Activated CD4-positive, alpha-beta T cell treated with anti-CD3 and anti-CD28 coated beads for 36 hours (primary cell): ENCODE measurements around the gene ZSCAN22. TPM values are rescaled to one million over a fixed set of nuclear protein-coding genes. Genes with fewer than 3 reads are reported as not detected.

Experiments
- ATAC-seq: fragments of 200-7000 bp; cut with Tn5 transposase; one replicate; pipeline ENCODE4 v1.10.0; 2021; ENCODE audit warnings: mild to moderate bottlenecking, moderate library complexity
- CTCF ChIA-PET: fragments of 350-600 bp; sonication (Branson Sonifier 250); formaldehyde crosslinking; loops from one replicate; lab custom pipeline; 2021; ENCODE audit warnings: antibody characterized with exemption; lab: Charles Lee
- POLR2A ChIA-PET: fragments of 350-600 bp; sonication (Branson Sonifier 250); formaldehyde crosslinking; loops from one replicate; lab custom pipeline; 2021; ENCODE audit warnings: antibody characterized with exemption, inconsistent platforms; lab: Charles Lee
- DNase-seq: peaks from one replicate; pipeline ENCODE4 v3.0.0-alpha.2; 2020
- H3K27ac Mint-ChIP-seq: one replicate; pipeline ENCODE4 v1.8.0; 2021; ENCODE audit warnings: mixed read lengths
- H3K27me3 Mint-ChIP-seq: one replicate; pipeline ENCODE4 v1.8.0; 2021; ENCODE audit warnings: mixed read lengths
- H3K36me3 Mint-ChIP-seq: one replicate; pipeline ENCODE4 v1.8.0; 2021; ENCODE audit warnings: low read depth, mixed read lengths
- H3K4me1 Mint-ChIP-seq: one replicate; pipeline ENCODE4 v1.8.0; 2021; ENCODE audit warnings: mixed read lengths
- H3K4me3 Mint-ChIP-seq: one replicate; pipeline ENCODE4 v1.8.0; 2021; ENCODE audit warnings: mild to moderate bottlenecking, moderate library complexity, mixed read lengths
- H3K9me3 Mint-ChIP-seq: one replicate; pipeline ENCODE4 v1.8.0; 2021; ENCODE audit warnings: low read depth, mixed read lengths
- intact Hi-C, 2 experiments: fragments of 100-400 bp; cut with DNase I in 1 of 2; cut with micrococcal nuclease in 1 of 2; formaldehyde crosslinking; loops; one replicate each; pipeline versions ENCODE4 v1.14.2 to v1.15.1; 2022 to 2024; cut with DNase I, micrococcal nuclease
- total RNA-seq, 2 experiments: library from RNA; stranded (reverse); gene quantifications; one replicate each; pipeline ENCODE4 v1.2.3, GENCODE V29; 2021

The ZSCAN22 gene
- total RNA-seq, 2 experiments from 2014 or later = 3.1 to 3.8 TPM

DNA sequence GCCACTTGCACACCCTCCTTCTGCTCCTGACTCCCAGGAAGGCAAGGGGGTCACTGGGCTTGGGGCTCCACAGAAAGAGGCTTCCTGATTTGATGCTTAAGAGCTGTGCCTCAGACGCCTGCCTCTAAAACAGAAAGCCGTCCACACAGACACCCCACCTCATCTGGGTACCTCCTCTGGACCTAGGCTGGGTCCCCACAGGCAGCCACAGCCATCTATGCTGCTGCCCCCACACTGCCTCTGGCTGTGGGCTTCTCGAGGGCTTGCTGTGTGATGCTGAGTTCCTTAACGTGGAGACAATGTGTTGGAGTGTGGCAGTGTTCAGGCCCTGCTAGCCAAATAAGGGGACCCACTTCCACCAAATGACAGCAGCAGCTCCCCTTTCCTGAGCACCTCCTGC, 8.5 kb upstream of the ZSCAN22 start:
- no peak overlapping the region for H3K4me3 Mint-ChIP-seq
- H3K4me1 Mint-ChIP-seq = no peaks in the 10 kb centered on the region
- no peak overlapping the region for H3K27ac Mint-ChIP-seq
- no peaks in the 10 kb centered on the region for H3K9me3 Mint-ChIP-seq
- H3K36me3 Mint-ChIP-seq = peaks cover 25% of the 10 kb centered on the region
- intact Hi-C loops = no loop called here
- CTCF ChIA-PET = interaction anchor here (1.3 kb wide), 1 partner anchor 8 kb away, joined by 4 read pairs; no protein-coding TSS in a partner anchor
- H3K27me3 Mint-ChIP-seq = no peaks in the 10 kb centered on the region
- ATAC-seq = no peak
- POLR2A ChIA-PET = no interaction called here
- no peak for DNase-seq

DNA sequence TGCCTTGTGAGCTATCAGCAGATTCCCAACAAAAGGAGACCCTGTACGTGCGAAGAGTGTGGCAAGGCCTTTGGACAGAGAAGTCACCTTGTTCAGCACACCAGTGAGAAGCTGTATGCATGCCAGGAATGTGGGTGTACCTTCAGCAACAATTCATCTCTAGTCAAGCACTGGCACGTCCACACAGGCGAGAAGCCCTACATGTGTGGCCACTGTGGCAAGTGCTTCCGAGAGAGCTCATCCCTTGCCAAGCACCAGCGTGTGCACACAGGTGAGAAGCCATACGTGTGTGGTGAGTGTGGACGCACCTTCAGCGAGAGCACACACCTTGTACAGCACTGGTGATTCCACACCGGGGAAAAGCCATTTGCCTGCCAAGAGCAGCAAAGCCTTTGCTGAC, 7.6 kb upstream of the ZSCAN22 start:
- CTCF ChIA-PET = interaction anchor here (1.3 kb wide), 1 partner anchor 9 kb away, joined by 4 read pairs; no protein-coding TSS in a partner anchor
- DNase-seq (no peak), ATAC-seq (no peak)
- no peak overlapping the region for H3K4me3 Mint-ChIP-seq
- no peak overlapping the region for H3K27ac Mint-ChIP-seq
- peaks cover 16% of the 10 kb centered on the region for H3K36me3 Mint-ChIP-seq
- H3K9me3 Mint-ChIP-seq = no peaks in the 10 kb centered on the region
- no peaks in the 10 kb centered on the region for H3K4me1 Mint-ChIP-seq
- intact Hi-C loops = no loop called here
- H3K27me3 Mint-ChIP-seq = no peaks in the 10 kb centered on the region
- POLR2A ChIA-PET = no interaction called here

DNA sequence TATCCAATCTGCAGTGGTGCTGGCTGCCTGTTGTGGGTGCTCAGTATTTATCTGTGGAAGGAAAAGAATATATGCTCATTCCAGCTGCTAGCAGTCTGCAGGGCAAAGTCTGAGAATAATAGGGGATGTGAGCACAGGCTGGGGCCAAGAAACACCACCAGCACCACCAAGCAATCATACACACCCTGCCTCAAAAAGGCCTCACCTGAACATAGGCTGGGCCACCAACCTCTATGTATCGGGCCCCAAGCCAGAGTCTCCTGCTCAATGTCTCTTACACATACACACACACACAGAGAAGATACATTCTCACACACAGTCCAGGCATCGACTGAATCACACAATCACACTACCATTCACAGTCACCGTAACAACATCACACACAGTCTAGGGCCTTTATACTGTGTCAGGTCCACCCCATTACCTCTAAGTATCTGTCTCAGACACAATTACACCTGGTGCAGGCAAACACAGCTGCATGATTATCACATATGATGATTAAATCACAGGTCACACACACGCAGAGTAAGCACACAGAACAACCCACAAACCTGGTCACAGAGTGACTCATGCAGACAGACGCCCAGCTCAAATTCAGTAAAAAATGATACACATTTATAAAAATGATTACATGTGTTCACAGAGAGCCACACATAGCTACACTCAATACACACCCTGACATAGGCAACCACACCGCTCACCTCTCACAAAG, 1.3 kb upstream of the ZSCAN22 start:
- H3K27me3 Mint-ChIP-seq = no peaks in the 10 kb centered on the region
- H3K27ac Mint-ChIP-seq = no peak overlapping the region
- ATAC-seq = no peak
- POLR2A ChIA-PET = no interaction called here
- DNase-seq = peak; percentile 38
- no peaks in the 10 kb centered on the region for H3K9me3 Mint-ChIP-seq
- no peaks in the 10 kb centered on the region for H3K36me3 Mint-ChIP-seq
- no peak overlapping the region for H3K4me3 Mint-ChIP-seq
- peaks cover 4% of the 10 kb centered on the region for H3K4me1 Mint-ChIP-seq
- CTCF ChIA-PET = no interaction called here
- intact Hi-C loops = loop anchor here (1.0 to 2.0 kb wide), 6 partner anchors 20 to 115 kb away; partner anchors contain the start of genes ERVK3-1 (in 2 of the 2), ZNF8 (in 2 of the 2), ZNF132 (in 1 of the 2) and ZNF497 (in 1 of the 2)

DNA sequence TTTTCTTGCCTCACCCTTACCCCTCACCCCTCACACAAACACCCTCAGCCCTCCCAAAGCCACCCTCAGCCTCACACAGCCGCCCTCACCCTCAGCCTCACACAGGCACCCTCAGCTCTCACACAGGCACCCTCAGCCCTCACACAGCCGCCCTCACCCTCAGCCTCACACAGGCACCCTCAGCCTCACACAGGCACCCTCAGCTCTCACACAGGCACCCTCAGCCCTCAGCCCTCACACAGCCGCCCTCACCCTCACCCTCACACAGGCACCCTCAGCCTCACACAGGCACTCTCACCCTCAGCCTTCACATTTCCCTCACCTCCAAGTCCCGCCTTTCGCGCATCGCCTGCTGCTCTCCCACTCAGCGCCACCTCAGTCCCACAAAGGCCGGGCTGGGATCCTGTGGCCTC, 287 bp upstream of the ZSCAN22 start:
- no peaks in the 10 kb centered on the region for H3K36me3 Mint-ChIP-seq
- H3K9me3 Mint-ChIP-seq = no peaks in the 10 kb centered on the region
- ChIA-PET POLR2A (interaction anchor here (1.1 kb wide), 1 partner anchor 192 kb away, joined by 6 read pairs; the partner anchor contains the start of gene ZBTB45), CTCF (interaction anchor here (1.3 kb wide), 1 partner anchor 18 kb away, joined by 4 read pairs; no protein-coding TSS in a partner anchor)
- no peaks in the 10 kb centered on the region for H3K27me3 Mint-ChIP-seq
- H3K27ac Mint-ChIP-seq = no peak overlapping the region
- no peak overlapping the region for H3K4me3 Mint-ChIP-seq
- DNase-seq (no peak), ATAC-seq (peak; percentile 45)
- intact Hi-C loops = loop anchor here (1.0 to 2.0 kb wide), 6 partner anchors 21 to 114 kb away; partner anchors contain the start of genes ERVK3-1 (in 2 of the 2), ZNF8 (in 2 of the 2), ZNF132 (in 1 of the 2) and ZNF497 (in 1 of the 2)
- peaks cover 4% of the 10 kb centered on the region for H3K4me1 Mint-ChIP-seq

DNA sequence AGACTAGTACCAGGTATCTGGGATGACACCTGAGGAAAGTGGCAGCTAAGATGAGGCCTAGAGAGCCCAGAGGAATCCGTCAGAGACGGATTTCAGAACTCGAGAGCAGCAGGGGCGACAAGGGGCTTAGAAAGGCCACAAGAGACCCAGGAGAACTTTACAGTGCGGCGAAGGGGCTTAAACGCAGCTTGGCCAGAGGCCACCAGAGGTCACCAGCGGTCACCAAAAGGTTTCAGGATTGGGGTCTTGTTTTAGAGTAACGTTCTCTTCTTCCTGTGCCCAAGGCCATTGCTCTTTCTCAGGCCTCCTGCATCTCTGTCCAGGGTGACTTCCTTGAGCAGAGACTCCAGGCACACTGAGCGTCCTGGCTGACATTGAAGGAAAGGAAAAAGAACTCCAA, 2.2 kb downstream of the ZSCAN22 start:
- Mint-ChIP-seq H3K27me3 (no peaks in the 10 kb centered on the region), H3K27ac (no peak overlapping the region), H3K4me1 (peaks cover 4% of the 10 kb centered on the region), H3K9me3 (no peaks in the 10 kb centered on the region), H3K4me3 (no peak overlapping the region), H3K36me3 (peaks cover 2% of the 10 kb centered on the region)
- ATAC-seq (no peak), DNase-seq (no peak)
- intact Hi-C loops = no loop called here
- CTCF ChIA-PET = no interaction called here
- POLR2A ChIA-PET = no interaction called here

DNA sequence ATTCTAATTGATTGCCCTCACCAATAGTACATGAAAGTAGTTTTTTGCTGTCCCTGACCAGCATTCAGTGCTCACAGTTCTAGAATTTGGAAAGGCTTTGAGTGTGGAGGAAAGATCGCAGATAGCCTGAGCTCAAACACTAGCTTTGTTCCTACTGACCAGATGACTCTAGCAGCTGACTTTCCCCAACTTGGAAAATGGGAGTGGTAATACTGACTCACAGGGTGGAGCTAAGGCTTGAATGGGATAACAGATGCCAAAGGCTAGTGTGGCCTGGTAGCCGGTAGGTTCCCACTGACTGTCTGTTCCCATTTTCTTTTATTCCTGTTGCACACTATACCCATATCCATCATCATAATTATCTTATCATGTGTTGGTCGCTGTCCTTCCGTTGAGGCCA, 3.7 kb downstream of the ZSCAN22 start:
- intact Hi-C loops = no loop called here

DNA sequence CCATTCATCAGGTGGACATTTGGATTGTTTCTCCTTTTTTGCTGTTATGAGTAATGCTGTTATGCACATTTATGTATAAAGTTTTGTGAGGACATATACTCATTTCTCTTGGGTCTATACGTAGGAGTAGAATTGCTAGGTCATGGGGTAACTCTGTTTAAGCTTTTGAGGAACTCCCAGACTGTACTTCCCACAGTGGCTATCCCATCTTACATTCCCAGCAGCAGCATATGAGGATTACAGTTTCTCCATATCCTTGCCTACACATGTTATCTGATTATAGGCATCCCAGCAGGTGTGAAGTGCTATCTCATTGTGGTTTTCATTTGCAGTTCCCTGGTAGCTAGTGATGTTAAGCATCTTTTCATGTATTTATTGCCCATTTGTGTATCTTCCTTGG, 5.9 kb downstream of the ZSCAN22 start:
- ChIA-PET CTCF (interaction anchor here (0.5 to 1.7 kb wide), 2 partner anchors 24 to 100 kb away, joined by 3 to 5 read pairs; no protein-coding TSS in a partner anchor), POLR2A (no interaction called here)
- Mint-ChIP-seq H3K4me3 (no peak overlapping the region), H3K9me3 (no peaks in the 10 kb centered on the region), H3K4me1 (peaks cover 4% of the 10 kb centered on the region), H3K27me3 (no peaks in the 10 kb centered on the region), H3K36me3 (peaks cover 18% of the 10 kb centered on the region), H3K27ac (no peak overlapping the region)
- intact Hi-C loops = no loop called here
- no peak for DNase-seq
- ATAC-seq = no peak

More for the DNA sequence above, 3.7 kb downstream of the ZSCAN22 start:
- DNase-seq (no peak), ATAC-seq (no peak)
- Mint-ChIP-seq H3K9me3 (no peaks in the 10 kb centered on the region), H3K27me3 (no peaks in the 10 kb centered on the region), H3K27ac (no peak overlapping the region), H3K4me1 (peaks cover 4% of the 10 kb centered on the region), H3K36me3 (peaks cover 12% of the 10 kb centered on the region), H3K4me3 (no peak overlapping the region)
- CTCF ChIA-PET = interaction anchor here (1.4 to 1.8 kb wide), 2 partner anchors 16 to 169 kb away, joined by 5 to 6 read pairs; no protein-coding TSS in a partner anchor
- POLR2A ChIA-PET = no interaction called here

DNA sequence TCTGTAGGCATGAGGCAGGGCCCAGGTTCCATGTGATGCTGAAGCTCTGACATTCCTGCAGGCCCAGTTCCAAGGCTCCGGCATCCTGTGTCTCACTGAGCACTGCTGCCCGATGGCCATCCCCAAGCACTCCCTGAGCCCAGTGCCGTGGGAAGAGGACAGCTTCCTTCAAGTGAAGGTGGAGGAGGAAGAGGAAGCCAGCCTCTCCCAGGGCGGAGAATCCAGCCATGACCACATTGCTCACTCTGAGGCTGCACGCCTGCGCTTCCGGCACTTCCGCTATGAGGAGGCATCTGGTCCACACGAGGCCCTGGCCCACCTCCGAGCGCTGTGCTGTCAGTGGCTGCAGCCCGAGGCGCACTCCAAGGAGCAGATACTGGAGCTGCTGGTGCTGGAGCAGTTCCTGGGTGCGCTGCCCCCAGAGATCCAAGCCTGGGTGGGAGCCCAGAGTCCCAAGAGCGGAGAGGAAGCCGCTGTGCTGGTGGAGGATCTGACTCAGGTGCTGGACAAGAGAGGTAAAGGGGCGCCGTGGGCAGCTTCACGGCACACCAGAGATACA, 8.0 kb downstream of the ZSCAN22 start:
- ATAC-seq (no peak), DNase-seq (no peak)
- intact Hi-C loops = no loop called here
- ChIA-PET CTCF (interaction anchor here (0.8 kb wide), 2 partner anchors 12 to 23 kb away, joined by 3 read pairs; no protein-coding TSS in a partner anchor), POLR2A (no interaction called here)
- peaks cover 34% of the 10 kb centered on the region for H3K36me3 Mint-ChIP-seq
- H3K9me3 Mint-ChIP-seq = no peaks in the 10 kb centered on the region
- no peak overlapping the region for H3K27ac Mint-ChIP-seq
- no peaks in the 10 kb centered on the region for H3K4me1 Mint-ChIP-seq
- H3K4me3 Mint-ChIP-seq = no peak overlapping the region
- no peaks in the 10 kb centered on the region for H3K27me3 Mint-ChIP-seq

DNA sequence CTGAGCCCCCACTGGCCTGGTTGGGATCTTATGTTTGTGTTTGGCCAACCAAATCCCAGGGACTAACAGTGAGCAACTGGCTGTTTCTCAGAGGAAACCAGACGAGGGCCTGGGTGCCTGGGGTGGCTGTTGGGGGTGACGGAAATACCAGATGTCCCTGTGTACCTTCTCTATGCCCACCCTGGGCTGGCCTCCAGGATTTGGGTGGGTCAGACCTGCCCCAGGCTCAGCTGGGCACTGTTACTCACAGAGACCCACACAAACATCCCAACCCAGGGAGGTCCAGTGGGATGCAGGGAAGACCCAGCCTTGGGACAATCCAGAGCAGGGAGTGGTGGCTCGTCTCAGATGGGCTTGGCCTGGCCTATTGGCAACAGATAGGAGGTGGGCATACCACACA, 8.8 kb downstream of the ZSCAN22 start:
- ATAC-seq (no peak), DNase-seq (no peak)
- Mint-ChIP-seq H3K4me3 (no peak overlapping the region), H3K27me3 (no peaks in the 10 kb centered on the region), H3K27ac (no peak overlapping the region), H3K4me1 (no peaks in the 10 kb centered on the region), H3K36me3 (peaks cover 38% of the 10 kb centered on the region), H3K9me3 (no peaks in the 10 kb centered on the region)
- POLR2A ChIA-PET = no interaction called here
- CTCF ChIA-PET = interaction anchor here (0.8 kb wide), 1 partner anchor 24 kb away, joined by 3 read pairs; no protein-coding TSS in a partner anchor
- intact Hi-C loops = no loop called here

DNA sequence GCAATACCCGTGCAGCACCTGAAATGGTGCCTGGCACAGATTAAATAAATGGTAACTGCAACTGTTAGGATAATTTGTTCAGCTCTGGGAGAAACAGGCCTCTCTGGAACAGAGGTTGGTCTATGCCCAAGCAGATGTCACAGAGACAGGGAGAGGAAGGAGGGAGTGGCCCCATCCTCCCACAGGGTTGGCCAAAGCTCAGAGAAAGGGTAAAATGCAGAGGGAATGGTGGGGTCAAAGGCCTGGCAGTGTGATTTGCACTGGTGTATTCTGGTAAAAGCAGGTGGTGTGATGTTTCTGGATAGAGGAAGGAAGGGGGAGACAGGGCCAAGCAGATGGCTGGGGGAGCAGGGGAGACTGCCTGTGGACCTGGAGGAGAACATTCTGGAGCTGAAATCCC, 9.4 kb downstream of the ZSCAN22 start:
- Mint-ChIP-seq H3K27me3 (no peaks in the 10 kb centered on the region), H3K9me3 (no peaks in the 10 kb centered on the region), H3K4me1 (no peaks in the 10 kb centered on the region), H3K36me3 (peaks cover 39% of the 10 kb centered on the region), H3K27ac (no peak overlapping the region), H3K4me3 (no peak overlapping the region)
- no peak for DNase-seq
- intact Hi-C loops = no loop called here
- no peak for ATAC-seq
- ChIA-PET POLR2A (no interaction called here), CTCF (interaction anchor here (0.7 kb wide), 1 partner anchor 118 kb away, joined by 4 read pairs; no protein-coding TSS in a partner anchor)

DNA sequence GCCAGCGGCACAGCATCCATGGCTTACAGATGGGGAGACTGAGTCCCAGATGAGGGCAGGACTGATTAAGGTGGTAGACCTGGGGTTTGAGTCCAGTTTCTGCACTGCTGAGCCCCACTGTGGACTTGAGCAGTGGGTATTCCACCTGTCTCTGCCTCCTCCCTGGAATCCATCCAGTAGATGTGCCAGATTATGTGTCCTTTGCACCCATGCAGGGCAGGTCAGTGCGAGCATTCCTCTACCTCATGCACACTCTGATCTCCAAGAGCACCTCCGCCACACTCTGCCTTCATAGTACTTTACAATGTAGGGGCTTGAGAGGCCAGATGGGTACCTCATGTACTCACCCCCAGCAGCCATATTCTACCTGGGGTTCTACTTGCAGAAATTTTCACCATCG, 10.0 kb downstream of the ZSCAN22 start:
- intact Hi-C loops = no loop called here
- CTCF ChIA-PET = interaction anchor here (0.7 kb wide), 1 partner anchor 118 kb away, joined by 4 read pairs; no protein-coding TSS in a partner anchor
- no peak for ATAC-seq
- Mint-ChIP-seq H3K4me1 (no peaks in the 10 kb centered on the region), H3K9me3 (no peaks in the 10 kb centered on the region), H3K27me3 (no peaks in the 10 kb centered on the region), H3K4me3 (no peak overlapping the region), H3K36me3 (peaks cover 41% of the 10 kb centered on the region), H3K27ac (no peak overlapping the region)
- POLR2A ChIA-PET = no interaction called here
- no peak for DNase-seq
